IPS-11a (cell line): ENCODE data around the gene CMTM1.
A peak's percentile ranks its signal among the peaks of the same experiment; 100 is the strongest.
"Not testable (repeated sequence)": the region's sequence is repeated elsewhere in the genome, so short reads cannot be mapped to it uniquely, and the experiment has no call there.

Experiments used
- H3K4me3 ChIP-seq: one replicate; pipeline ENCODE4 v1.5.1; 2013; ENCODE audit warnings: low read depth, low read length, control low read depth

CMTM1 gene

DNA sequence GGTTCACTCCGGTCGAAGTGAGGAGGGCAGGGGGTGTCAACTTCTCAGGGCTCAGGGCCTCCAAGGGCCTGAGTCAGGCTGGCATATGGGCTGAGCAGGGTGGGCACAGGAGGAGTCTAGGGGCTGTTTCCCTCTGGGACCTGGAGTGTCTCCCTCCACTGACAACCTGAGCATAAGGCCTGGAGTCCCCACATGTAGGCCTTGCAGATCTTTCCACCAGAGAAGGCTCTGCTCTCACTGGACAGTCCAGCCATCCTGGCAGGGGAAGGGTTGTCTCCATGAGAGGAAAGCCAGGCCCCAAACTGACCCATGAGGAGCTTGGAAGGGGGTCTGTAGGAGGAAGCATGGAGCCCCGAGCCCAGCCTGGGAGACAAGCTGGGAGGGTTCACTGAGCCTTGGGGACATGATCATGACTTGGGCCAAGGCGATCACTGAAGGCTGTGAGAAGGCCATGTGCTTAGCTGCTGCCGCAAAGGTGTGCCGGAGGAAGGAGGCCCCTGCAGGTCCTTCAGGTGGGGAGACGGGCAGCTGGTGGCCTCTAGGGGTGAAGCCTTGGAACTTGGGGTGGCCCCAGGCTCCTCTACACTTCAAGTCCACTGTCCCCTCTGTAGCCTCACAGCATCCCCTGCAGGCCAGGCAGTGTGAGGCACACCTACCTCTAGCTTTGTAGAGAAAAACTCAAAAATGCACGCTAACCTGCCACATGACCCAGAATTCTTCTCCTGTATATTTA lies 22.9 kb downstream of the CMTM1 start:
- H3K4me3 ChIP-seq, result no peak overlapping the region

DNA sequence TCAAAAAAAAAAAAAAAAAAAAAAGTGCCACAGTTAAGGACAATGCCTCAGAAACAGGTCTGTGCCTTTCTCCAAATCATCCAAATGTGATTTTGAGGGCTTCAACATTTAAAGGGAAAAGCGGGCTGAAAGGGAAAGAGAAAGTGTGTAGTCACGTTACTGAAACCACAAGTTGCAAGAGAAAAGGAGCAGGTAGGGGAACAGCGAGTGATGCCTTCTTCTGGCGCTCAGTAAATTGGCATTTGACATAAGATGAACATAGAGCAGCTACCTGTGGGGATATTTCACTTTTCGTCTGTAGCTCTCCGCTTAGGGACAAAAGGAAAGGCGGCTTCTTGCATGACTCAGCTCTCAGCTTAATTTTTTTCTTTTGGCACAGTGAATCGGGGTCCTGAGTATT lies 24.1 kb downstream of the CMTM1 start:
- no peak overlapping the region for H3K4me3 ChIP-seq

- no peak overlapping the region for H3K4me3 ChIP-seq
Measured at GRCh38 chr16:66591018-66591417, 24.8 kb downstream of the CMTM1 start.

DNA sequence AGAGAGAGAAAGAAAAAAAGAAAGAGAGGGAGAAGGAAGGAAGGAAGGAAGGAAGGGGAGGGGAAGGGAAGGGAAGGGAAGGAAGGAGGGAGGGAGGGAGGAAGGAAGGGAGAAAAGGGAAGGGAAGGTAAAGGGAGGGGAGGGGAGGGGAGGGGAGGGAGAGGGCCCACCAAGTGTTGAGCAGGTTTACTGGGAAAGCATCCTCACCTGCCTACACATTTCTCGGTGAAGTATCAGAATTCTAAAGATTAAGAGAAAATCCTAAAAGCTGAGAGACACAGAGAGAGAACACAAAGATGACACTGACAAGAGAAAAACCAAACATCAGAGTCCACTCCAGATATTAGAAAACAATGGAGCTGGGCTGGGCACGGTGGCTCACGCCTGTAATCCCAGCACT lies 26.0 kb downstream of the CMTM1 start:
- no peak overlapping the region for H3K4me3 ChIP-seq

- H3K4me3 ChIP-seq, result no peak overlapping the region
Measured at GRCh38 chr16:66592814-66593213, 26.6 kb downstream of the CMTM1 start.

GRCh38 chr16:66594739-66595138 lies 28.5 kb downstream of the CMTM1 start:
- no peak overlapping the region for H3K4me3 ChIP-seq

- not testable (repeated sequence) for H3K4me3 ChIP-seq
Measured at GRCh38 chr16:66596559-66596958, 30.3 kb downstream of the CMTM1 start.

DNA sequence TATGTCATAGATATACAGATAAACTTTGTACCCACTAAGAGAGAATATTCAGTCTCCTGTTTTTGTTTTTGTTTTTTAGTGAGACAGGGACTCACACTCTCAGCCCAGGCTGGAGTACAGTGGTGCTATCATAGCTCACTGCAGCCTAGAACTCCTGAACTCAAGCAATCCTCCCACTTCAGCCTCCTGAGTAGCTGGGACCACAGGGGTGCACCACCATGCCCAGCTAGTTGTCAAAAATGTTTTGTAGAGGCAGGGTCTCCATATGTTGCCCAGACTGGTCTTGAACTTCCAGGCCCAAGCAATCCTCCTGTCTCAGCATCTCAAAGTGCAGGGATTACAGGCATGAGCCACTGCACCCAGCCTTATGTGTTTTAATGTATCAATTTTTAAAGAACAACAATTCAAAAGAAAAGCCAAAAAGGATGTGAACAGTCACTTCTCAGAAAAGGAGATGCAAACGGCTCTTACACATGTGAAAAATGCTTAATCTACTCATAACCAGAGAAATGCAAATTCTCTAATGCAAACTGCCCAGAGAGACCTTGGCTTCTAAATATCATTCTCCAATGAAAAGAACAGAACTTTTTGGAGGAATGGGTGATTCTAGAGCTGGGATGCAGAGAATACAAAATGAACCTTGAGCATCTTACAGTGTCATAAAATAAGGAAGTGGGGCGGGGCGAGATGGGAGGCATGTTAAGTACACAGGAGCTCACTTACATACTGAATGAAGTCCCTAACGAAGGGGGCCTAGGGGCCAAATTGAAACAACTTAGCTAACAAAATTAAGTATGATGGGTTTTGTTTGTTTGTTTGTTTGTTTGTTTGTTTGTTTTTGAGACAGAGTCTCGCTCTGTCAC lies 31.0 kb downstream of the CMTM1 start:
- H3K4me3 ChIP-seq, result no peak overlapping the region

DNA sequence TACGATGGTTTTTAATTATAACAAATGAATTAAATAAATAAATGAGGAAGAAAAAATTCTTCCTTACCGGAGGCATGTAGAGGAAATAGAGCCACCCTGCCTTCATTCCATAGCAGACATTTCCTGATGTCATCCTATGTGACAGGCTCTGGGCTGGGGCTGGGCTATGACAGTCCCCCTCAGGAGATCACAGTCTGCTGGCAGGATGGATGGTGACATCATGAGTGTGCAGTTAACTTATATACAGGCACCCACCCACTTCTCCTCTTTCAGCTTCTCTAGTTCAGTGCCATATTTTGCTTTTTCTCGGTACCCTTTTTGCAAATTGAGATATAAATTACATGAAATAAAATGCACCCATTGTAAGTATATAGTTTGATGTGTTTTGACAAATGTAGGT lies 31.9 kb downstream of the CMTM1 start:
- H3K4me3 ChIP-seq, result no peak overlapping the region

DNA sequence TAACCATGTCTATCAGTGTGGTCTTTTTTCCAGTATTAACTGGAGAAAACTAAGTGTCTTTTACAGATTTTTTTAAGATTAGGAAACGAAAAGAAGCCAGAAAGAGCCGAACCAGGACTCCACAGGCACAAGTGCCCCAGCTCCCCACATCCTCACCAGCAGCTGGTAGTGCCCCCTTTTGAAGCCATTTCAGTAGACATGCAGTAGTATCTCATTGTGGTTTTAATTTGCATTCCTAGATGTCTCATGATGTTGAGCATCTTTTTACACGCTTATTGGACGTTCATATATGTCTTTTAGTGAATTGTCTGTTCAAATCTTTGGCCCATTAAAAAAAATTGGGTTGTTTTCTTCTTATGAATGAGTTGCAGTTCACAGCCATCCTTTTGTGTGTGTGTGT lies 33.5 kb downstream of the CMTM1 start:
- H3K4me3 ChIP-seq, result no peak overlapping the region

GRCh38 chr16:66600477-66600876 lies 34.2 kb downstream of the CMTM1 start:
- no peak overlapping the region for H3K4me3 ChIP-seq

DNA sequence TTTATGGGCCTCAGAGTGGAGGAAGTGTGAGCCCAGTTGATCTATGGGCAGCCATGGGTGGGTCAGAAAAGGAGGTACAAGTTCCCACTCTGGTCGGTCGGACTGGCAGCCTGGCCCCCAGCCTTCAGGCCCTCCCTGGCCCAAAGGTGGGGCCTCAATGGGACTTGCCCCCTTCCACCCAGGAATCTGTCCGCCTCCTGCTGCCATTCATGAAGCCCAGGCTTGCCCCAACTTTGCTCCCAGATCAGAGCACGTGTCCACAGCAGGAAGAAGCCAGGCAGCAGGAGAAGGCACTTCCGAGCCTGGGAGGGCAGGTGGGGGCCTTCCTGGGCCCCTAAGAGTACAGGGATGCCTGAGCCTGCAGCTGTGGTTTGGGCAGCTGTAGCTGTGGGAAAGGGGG lies 35.2 kb downstream of the CMTM1 start:
- H3K4me3 ChIP-seq, result no peak overlapping the region

GRCh38 chr16:66603537-66604375 lies 37.5 kb downstream of the CMTM1 start:
- peak overlapping the region; percentile 62 for H3K4me3 ChIP-seq

- peak within 1 kb of the TSS; percentile 62 for H3K4me3 ChIP-seq
Measured at GRCh38 chr16:66604376-66605176, 38.3 kb downstream of the CMTM1 start, which contains the start of gene CMTM3. Gene CMTM3 (plus strand): TSS chr16:66604704. CDS start chr16:66604806, 102 bp downstream.

GRCh38 chr16:66605177-66605978 lies 39.1 kb downstream of the CMTM1 start:
- peak overlapping the region; percentile 43 for H3K4me3 ChIP-seq

- H3K4me3 ChIP-seq, result peak overlapping the region; percentile 43
Measured at GRCh38 chr16:66605979-66606751, 39.9 kb downstream of the CMTM1 start.

GRCh38 chr16:66608241-66609138 lies 42.3 kb downstream of the CMTM1 start:
- no peak overlapping the region for H3K4me3 ChIP-seq

DNA sequence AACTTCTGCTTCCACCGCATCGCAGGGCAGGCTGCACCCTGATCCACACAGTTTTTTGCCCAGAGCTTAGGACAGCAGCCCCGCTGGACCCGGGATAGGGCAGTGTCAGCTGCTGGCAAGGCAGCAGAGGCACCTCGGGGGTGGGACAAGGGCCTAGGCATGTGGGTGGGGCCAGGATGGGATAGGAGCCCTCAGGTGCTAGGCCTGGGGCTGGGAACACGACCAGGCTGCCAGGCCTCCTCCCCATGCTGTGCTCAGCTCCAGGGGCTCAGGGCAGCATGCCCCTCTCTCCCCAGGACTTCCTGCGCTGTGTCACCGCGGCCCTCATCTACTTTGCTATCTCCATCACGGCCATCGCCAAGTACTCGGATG lies 42.9 kb downstream of the CMTM1 start:
- H3K4me3 ChIP-seq, result no peak overlapping the region
